Measurements from ENCODE around the gene GPRIN3.

Gene GPRIN3

GRCh38 chr4:89331686-89332544 is 24.3 kb upstream of the GPRIN3 start:
- no peak overlapping the region for H3K4me3 ChIP-seq (ENCODE audit: low read depth, low read length)
- TF ChIP-seq CTCF (conservative IDR thresholded peaks at IDR 0.05; ENCODE audit: low read depth, low read length) = no peak
- DNase-seq (ENCODE audit: low read depth) = no peak

DNA sequence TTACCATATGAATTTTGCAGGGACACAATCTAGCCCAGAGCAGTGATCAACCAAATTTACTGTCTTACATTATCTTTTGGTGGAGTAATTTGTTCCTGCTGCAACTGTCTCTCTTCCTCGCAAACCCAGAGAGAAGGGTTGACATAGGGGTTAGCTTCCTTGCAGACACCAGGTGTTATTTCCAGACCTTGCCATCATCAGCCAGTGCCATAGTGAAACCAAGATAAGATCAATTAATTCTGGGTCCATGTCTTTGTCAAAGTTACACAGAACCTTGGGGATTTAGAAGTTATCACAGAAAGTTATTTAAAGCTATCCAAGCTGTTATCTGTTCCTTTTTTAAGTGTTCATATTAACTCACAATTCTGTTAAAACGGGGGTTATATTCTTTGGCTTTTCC is 23.6 kb upstream of the GPRIN3 start:
- no peak overlapping the region for H3K4me3 ChIP-seq (ENCODE audit: low read depth, low read length)
- DNase-seq (ENCODE audit: low read depth) = no peak
- no peak for TF ChIP-seq CTCF (conservative IDR thresholded peaks at IDR 0.05; ENCODE audit: low read depth, low read length)

GRCh38 chr4:89329280-89329679 is 21.7 kb upstream of the GPRIN3 start:
- no peak overlapping the region for H3K4me3 ChIP-seq (ENCODE audit: low read depth, low read length)
- no peak for DNase-seq (ENCODE audit: low read depth)
- no peak for TF ChIP-seq CTCF (conservative IDR thresholded peaks at IDR 0.05; ENCODE audit: low read depth, low read length)

DNA sequence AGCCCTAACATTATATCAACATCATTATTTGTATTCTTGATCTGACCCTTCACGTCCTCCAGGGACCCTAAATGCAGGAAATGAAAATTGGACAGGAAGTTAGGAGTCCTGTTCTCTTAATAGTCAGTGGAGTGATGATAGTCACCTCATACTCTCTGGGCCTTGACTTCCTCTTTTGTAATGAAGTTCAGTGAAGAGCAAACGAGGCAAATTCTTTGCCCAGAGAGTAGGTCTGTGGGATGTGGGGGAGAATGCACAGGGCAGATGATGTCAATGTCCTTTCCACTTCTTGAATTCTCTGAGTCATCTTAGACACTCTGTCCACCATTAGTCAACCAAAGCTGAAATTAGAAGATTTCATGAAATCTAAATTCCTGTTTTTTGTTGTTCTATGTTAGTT is 17.1 kb upstream of the GPRIN3 start:
- no peak for TF ChIP-seq CTCF (conservative IDR thresholded peaks at IDR 0.05; ENCODE audit: low read depth, low read length)
- DNase-seq (ENCODE audit: low read depth) = peak; percentile 67
- no peak overlapping the region for H3K4me3 ChIP-seq (ENCODE audit: low read depth, low read length)

DNA sequence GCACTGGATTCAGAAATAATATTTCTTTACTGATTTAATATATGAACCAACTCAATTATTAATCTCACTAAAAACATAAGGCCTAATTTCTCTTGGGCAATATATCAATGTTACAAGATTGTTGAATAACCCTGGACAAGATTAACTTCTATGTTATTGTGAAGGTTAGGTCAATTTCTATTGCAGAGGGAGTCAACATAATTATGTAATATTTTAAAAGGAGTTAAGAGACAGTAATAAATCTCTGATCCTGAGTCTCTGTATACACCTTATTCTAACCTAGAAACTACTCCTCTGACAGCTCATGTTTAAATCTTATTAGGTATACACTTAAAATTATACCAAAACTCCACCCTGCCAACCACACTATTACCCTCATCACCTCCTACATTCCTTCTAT is 15.1 kb upstream of the GPRIN3 start:
- no peak for DNase-seq (ENCODE audit: low read depth)
- TF ChIP-seq CTCF (conservative IDR thresholded peaks at IDR 0.05; ENCODE audit: low read depth, low read length) = no peak
- H3K4me3 ChIP-seq (ENCODE audit: low read depth, low read length) = no peak overlapping the region

DNA sequence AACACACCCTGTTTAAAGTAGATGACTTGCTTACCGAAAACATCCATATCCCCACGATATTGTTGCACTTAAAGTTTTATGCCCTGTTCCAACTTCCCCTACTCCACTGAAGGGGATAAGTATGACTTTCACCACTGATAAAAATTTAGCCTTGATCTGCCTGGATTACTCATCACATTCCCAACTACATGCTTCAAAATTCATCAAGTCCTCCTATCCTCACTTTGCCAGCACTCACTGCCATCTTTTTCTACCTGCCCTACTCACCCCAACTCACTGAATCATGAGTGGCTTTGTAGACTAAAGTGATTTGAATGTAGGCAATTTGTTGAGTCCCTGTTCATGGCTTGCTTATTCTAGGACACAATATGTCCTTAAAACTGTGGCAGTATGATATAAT is 12.2 kb upstream of the GPRIN3 start:
- no peak overlapping the region for H3K4me3 ChIP-seq (ENCODE audit: low read depth, low read length)
- TF ChIP-seq CTCF (conservative IDR thresholded peaks at IDR 0.05; ENCODE audit: low read depth, low read length) = no peak
- DNase-seq (ENCODE audit: low read depth) = no peak

- no peak overlapping the region for H3K4me3 ChIP-seq (ENCODE audit: low read depth, low read length)
- peak; percentile 77 for DNase-seq (ENCODE audit: low read depth)
- TF ChIP-seq CTCF (conservative IDR thresholded peaks at IDR 0.05; ENCODE audit: low read depth, low read length) = no peak
Measured at GRCh38 chr4:89316931-89317366, 9.3 kb upstream of the GPRIN3 start.
